ENCODE results near the gene PLD1. TPM values are rescaled to one million over a fixed set of nuclear protein-coding genes. Genes with fewer than 3 reads are reported as not detected.

The PLD1 gene
- total RNA-seq, 2 donors from 2014 or later, result 9.5 to 15.9 TPM

DNA sequence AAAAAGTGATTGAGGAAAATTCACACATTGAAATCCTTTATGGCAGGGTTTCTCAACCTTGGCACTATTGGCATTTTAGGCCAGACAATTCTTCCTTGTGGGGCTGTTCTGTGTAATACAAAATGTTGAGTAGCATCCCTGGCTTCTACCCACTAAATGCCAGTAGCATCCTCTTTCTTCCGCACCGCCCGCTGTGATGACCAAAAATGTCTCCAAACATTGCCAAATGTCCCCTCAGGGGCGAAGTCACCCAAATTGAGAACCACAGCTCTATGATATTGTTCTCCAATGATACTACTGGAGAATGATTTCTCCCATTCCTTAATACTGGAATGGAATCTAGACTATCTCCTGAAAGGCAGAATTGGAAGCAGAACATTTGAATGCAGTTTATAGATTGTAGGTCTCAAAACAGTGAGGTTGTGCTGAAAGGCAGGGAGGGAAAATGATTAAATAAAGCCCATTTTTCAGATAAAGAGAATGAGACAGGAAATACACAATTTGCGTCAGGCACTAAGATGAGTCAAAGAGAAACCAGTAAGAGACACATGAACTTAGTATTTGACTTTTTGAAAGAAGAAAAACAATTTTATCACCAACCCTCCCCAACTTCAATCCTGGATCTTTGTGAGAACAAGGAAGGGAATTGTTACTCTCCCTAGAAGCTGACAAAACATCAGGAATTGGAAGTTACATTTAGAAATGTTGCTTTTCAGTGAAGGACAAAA, 248.5 kb downstream of the PLD1 start:
- Mint-ChIP-seq H3K27me3 (ENCODE audit: insufficient read depth) (peaks cover 5% of the 10 kb centered on the region), H3K4me3 (no peak overlapping the region), H3K9me3 (no peaks in the 10 kb centered on the region), H3K4me1 (peaks cover 14% of the 10 kb centered on the region), H3K36me3 (ENCODE audit: low read depth) (no peaks in the 10 kb centered on the region), H3K27ac (no peak overlapping the region)
- no peak overlapping the region for H3K9ac ChIP-seq (ENCODE audit: extremely low read depth, low read length, poor library complexity, severe bottlenecking)
- WGBS, 2 experiments (ENCODE audit: insufficient coverage in 1 of 2, insufficient read length in 1 of 2), result 94 to 95% methylated on average over 4 to 5 of the region's 5 CpGs
- H3K4me3 ChIP-seq (ENCODE audit: low read length), result no peak overlapping the region
- H3K27ac ChIP-seq (ENCODE audit: low read depth, low read length), result no peak overlapping the region
- DNase-seq, result no peak
- H3K4me1 ChIP-seq (ENCODE audit: control insufficient read depth, insufficient read depth, low read length), result peaks cover 3% of the 10 kb centered on the region
- H3K36me3 ChIP-seq (ENCODE audit: control insufficient read depth, insufficient read depth, low read length), result no peaks in the 10 kb centered on the region
- TF ChIP-seq, protein P1, sequence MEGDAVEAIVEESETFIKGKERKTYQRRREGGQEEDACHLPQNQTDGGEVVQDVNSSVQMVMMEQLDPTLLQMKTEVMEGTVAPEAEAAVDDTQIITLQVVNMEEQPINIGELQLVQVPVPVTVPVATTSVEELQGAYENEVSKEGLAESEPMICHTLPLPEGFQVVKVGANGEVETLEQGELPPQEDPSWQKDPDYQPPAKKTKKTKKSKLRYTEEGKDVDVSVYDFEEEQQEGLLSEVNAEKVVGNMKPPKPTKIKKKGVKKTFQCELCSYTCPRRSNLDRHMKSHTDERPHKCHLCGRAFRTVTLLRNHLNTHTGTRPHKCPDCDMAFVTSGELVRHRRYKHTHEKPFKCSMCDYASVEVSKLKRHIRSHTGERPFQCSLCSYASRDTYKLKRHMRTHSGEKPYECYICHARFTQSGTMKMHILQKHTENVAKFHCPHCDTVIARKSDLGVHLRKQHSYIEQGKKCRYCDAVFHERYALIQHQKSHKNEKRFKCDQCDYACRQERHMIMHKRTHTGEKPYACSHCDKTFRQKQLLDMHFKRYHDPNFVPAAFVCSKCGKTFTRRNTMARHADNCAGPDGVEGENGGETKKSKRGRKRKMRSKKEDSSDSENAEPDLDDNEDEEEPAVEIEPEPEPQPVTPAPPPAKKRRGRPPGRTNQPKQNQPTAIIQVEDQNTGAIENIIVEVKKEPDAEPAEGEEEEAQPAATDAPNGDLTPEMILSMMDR (conservative IDR thresholded peaks at IDR 0.05), result no peak
- H3K27me3 ChIP-seq (ENCODE audit: control insufficient read depth, insufficient read depth, low read length, poor library complexity, severe bottlenecking), result peaks cover 3% of the 10 kb centered on the region
- no peaks in the 10 kb centered on the region for H3K9me3 ChIP-seq (ENCODE audit: control insufficient read depth, low read length)

DNA sequence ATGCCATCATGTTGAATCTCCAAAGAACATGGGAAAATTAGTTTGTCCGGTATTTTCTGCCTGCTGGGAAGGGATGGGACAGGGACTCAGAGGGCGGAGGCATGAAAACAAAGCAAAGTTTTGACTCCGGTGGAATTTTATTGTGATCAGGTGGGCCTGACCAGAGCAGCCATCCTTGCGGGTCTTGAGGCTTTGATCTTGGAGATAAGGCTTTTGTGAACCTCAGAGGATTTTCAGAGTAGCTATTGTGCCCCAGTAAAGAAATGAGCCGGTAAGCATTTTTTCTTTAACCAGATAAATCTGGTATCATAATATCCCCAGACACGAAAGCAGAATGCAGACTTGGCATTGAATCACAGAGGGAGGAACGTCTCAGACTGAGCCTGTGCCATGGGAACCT, 250.7 kb downstream of the PLD1 start:
- 87 to 88% methylated on average over 6 to 7 of the region's 7 CpGs for WGBS, 2 experiments (ENCODE audit: insufficient coverage in 1 of 2, insufficient read length in 1 of 2)
- peaks cover 1% of the 10 kb centered on the region for H3K4me1 Mint-ChIP-seq
- no peak for DNase-seq
- H3K9me3 Mint-ChIP-seq, result no peaks in the 10 kb centered on the region
- H3K36me3 ChIP-seq (ENCODE audit: control insufficient read depth, insufficient read depth, low read length), result no peaks in the 10 kb centered on the region
- no peak overlapping the region for H3K4me3 Mint-ChIP-seq
- no peaks in the 10 kb centered on the region for H3K9me3 ChIP-seq (ENCODE audit: control insufficient read depth, low read length)
- H3K27me3 Mint-ChIP-seq (ENCODE audit: insufficient read depth), result peaks cover 5% of the 10 kb centered on the region
- TF ChIP-seq, protein P1 (conservative IDR thresholded peaks at IDR 0.05), result no peak
- peaks cover 2% of the 10 kb centered on the region for H3K27me3 ChIP-seq (ENCODE audit: control insufficient read depth, insufficient read depth, low read length, poor library complexity, severe bottlenecking)
- H3K27ac Mint-ChIP-seq, result no peak overlapping the region
- no peaks in the 10 kb centered on the region for H3K4me1 ChIP-seq (ENCODE audit: control insufficient read depth, insufficient read depth, low read length)
- H3K36me3 Mint-ChIP-seq (ENCODE audit: low read depth), result no peaks in the 10 kb centered on the region
- H3K4me3 ChIP-seq (ENCODE audit: low read length), result no peak overlapping the region
- H3K9ac ChIP-seq (ENCODE audit: extremely low read depth, low read length, poor library complexity, severe bottlenecking), result no peak overlapping the region
- no peak overlapping the region for H3K27ac ChIP-seq (ENCODE audit: low read depth, low read length)

GRCh38 chr3:171558188-171558696, 252.0 kb downstream of the PLD1 start:
- Histone ChIP-seq H3K27me3 (ENCODE audit: control insufficient read depth, insufficient read depth, low read length, poor library complexity, severe bottlenecking) (no peaks in the 10 kb centered on the region), H3K27ac (ENCODE audit: low read depth, low read length) (no peak overlapping the region), H3K9ac (ENCODE audit: extremely low read depth, low read length, poor library complexity, severe bottlenecking) (no peak overlapping the region), H3K4me1 (ENCODE audit: control insufficient read depth, insufficient read depth, low read length) (no peaks in the 10 kb centered on the region), H3K9me3 (ENCODE audit: control insufficient read depth, low read length) (no peaks in the 10 kb centered on the region), H3K36me3 (ENCODE audit: control insufficient read depth, insufficient read depth, low read length) (no peaks in the 10 kb centered on the region), H3K4me3 (ENCODE audit: low read length) (no peak overlapping the region)
- TF ChIP-seq, protein P1 (conservative IDR thresholded peaks at IDR 0.05), result peak; percentile 45
- Mint-ChIP-seq H3K36me3 (ENCODE audit: low read depth) (no peaks in the 10 kb centered on the region), H3K27ac (no peak overlapping the region), H3K4me1 (peaks cover 1% of the 10 kb centered on the region), H3K9me3 (no peaks in the 10 kb centered on the region), H3K4me3 (no peak overlapping the region), H3K27me3 (ENCODE audit: insufficient read depth) (peaks cover 7% of the 10 kb centered on the region)
- 81 to 90% methylated on average over 3 of the region's 3 CpGs for WGBS, 2 experiments (ENCODE audit: insufficient coverage in 1 of 2, insufficient read length in 1 of 2)
- DNase-seq, result no peak

Measured in endodermal cell (in vitro differentiated cells).